HG03342 (cell line): ENCODE measurements around the gene FAM114A2.

Experiments
- ATAC-seq: cut with Tn5 transposase; IDR thresholded peaks from one replicate; pipeline ENCODE4 v1.9.1; 2021; ENCODE audit warnings: mild to moderate bottlenecking, moderate library complexity; ENCODE audit not compliant: unreplicated experiment

FAM114A2 gene

DNA sequence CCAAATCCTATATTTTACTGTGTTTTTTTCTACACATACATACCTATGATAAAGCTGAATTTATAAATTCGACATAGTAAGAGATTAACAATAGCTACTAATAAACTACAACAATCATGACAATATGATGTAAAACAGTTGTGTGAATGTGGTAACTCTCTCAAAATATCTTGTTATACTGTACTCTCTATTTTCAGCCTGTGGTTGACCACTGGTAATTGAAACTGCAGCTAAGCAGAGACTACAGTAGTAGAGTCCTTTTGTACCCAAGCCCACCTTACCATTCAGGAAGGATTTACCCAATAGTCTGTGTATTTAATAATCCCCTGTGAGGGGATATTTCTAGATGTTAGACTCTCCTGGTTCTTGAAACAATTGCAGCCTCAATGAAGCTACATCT lies 86.7 kb downstream of the FAM114A2 start:
- no peak for ATAC-seq

DNA sequence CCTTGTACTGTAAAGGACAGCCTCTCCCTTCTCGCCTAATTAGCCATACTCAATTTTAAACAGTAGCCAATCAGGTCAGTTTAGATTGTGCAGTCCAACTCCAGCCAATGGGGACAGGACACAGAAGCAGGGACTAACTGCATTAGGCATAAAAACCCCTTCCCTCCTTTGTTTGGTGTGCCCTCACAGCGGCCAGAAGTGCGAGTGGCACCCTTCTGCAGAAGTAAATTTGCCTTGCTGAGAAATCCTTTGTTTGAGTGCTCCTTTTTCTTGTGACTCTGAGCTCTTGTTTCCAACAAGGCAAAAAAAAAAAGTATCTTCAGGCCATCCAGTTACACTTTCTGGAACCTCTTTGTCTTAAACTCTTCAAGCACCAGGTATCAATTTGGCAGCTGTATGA lies 97.4 kb downstream of the FAM114A2 start:
- no peak for ATAC-seq
